ENCODE measurements around the gene OR1J1.

DNA sequence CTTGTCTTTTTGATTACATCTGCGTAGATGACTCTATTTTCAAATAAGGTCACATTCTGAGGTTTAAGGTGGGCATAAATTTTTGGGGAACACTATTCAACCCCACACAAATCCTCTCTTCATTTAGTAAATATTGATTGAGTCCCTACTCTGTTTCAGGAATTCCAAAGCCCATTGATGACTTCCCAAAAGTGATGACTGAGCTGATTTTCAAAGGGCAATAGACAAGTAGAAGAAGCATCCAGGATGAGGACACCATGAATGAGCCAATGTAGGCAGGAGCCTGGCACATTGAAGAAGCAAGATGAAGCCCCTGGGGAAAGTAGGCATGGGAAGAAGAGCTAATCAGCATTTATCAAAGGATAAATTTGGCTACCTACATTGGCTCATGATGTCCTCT is 35.2 kb downstream of the OR1J1 start:
- no peak for TF ChIP-seq CTCF (IDR thresholded peaks at IDR 0.05)
- TF ChIP-seq POLR2A (IDR thresholded peaks at IDR 0.05): no peak
